Measurements from ENCODE around the gene SGCD.

The SGCD gene

DNA sequence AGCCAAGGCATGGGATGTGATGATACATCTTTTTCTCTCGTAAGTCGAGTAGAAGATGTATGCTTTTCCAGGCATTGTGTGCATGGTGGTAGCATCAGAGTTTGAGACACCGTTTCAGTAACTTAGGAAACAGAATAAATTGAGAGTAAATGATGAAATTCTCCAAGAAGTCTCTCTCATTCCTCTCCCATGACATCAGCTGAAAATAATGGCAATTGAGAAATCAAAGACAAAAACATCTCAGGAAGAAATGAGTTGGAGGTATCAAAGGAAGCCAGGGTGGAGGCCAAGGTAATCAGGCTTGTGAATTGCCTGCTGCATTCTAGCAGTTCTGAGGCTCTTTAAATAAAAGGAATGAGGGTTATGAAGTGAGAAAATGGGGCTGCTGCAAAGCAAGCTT lies 53.9 kb downstream of the SGCD start:
- TF ChIP-seq FOXA1 (IDR thresholded peaks at IDR 0.05) (no peak), L3MBTL2 (conservative IDR thresholded peaks at IDR 0.05) (no peak), CTBP1 (IDR thresholded peaks at IDR 0.05; ENCODE audit: borderline replicate concordance) (no peak), FOXK2 (IDR thresholded peaks at IDR 0.05) (no peak), NFRKB (IDR thresholded peaks at IDR 0.05) (no peak), LEF1 (IDR thresholded peaks at IDR 0.05; ENCODE audit: borderline replicate concordance) (no peak), FOXM1 (IDR thresholded peaks at IDR 0.05; ENCODE audit: borderline replicate concordance) (no peak), SUZ12 (IDR thresholded peaks at IDR 0.05) (no peak), PKNOX1 (IDR thresholded peaks at IDR 0.05) (no peak), TARDBP (IDR thresholded peaks at IDR 0.05) (no peak), HDGF (IDR thresholded peaks at IDR 0.05; ENCODE audit: borderline replicate concordance) (no peak), SP1 (IDR thresholded peaks at IDR 0.05) (no peak), ZNF384 (IDR thresholded peaks at IDR 0.05) (no peak), ELF4 (IDR thresholded peaks at IDR 0.05) (no peak), ARNT (IDR thresholded peaks at IDR 0.05) (no peak), BHLHE40 (IDR thresholded peaks at IDR 0.05; ENCODE audit: borderline replicate concordance) (no peak)
- DNase-seq (ENCODE audit: extremely low spot score) = no peak
- ChIA-PET POLR2A (no interaction called here), CTCF (no interaction called here)

DNA sequence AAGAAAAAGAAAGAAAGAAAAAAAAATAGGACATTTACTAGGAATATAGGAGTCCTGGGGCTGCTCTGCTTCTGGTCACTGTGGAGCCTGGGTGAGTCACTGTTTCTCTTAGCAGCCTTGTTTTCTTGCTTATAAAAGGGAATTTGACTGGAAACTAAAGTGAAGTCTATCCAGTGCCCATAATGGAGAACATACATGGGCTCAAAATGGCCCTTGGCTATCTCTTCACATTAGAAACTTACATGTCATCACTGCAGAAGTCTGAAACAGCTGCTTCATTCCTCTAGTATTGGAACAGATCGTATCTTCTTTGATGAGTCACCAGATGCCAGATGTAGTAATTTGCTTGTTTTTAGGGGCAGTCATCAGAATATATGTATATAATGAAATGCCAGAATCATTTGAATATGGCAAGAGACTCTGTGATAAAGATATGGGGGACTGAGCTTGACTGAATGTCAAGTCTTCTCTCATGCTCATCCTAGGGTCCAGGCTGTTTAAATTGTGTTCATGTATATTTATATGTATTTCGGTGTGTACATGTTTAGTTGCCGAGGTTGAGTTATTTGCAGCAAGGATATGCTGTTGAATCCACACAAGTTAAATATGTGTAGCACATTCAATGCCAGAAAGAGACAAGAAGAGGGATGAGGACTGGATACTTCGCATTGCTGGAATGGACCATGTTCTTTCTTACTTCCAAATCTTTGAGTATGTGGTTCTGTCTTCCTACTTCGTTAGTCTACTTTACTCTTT lies 56.7 kb downstream of the SGCD start:
- ChIA-PET POLR2A (no interaction called here), CTCF (no interaction called here)
- DNase-seq (ENCODE audit: extremely low spot score) = no peak
- TF ChIP-seq SUZ12 (IDR thresholded peaks at IDR 0.05) (no peak), NFRKB (IDR thresholded peaks at IDR 0.05) (no peak), FOXA1 (IDR thresholded peaks at IDR 0.05) (no peak), TARDBP (IDR thresholded peaks at IDR 0.05) (no peak), FOXM1 (IDR thresholded peaks at IDR 0.05; ENCODE audit: borderline replicate concordance) (no peak), LEF1 (IDR thresholded peaks at IDR 0.05; ENCODE audit: borderline replicate concordance) (no peak), ELF4 (IDR thresholded peaks at IDR 0.05) (no peak), FOXK2 (IDR thresholded peaks at IDR 0.05) (no peak), PKNOX1 (IDR thresholded peaks at IDR 0.05) (no peak)

GRCh38 chr5:156385416-156385815 lies 58.5 kb downstream of the SGCD start:
- no peak for DNase-seq (ENCODE audit: extremely low spot score)
- ChIA-PET CTCF (no interaction called here), POLR2A (no interaction called here)
- TF ChIP-seq BHLHE40 (IDR thresholded peaks at IDR 0.05; ENCODE audit: borderline replicate concordance) = no peak

DNA sequence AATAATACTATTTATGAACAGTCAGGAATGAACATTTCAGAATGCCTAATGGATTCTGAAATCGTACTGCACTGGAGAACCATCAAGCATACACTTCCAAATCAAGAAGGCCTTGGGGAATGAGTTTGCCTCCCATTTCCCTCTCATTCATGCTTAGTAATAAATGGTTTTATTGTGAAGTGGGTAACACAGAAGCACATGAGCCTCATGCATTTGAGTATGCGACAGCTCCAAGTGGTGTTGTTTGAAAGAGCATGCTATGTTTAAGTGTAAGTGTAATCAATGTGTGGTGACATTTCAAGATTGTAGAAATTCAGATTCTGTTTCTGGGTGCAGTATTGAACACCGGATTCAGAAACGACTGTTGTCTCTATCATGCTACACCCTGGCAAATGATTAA lies 60.0 kb downstream of the SGCD start:
- TF ChIP-seq FOXM1 (IDR thresholded peaks at IDR 0.05; ENCODE audit: borderline replicate concordance) (no peak), PKNOX1 (IDR thresholded peaks at IDR 0.05) (no peak), L3MBTL2 (conservative IDR thresholded peaks at IDR 0.05) (no peak), SUZ12 (IDR thresholded peaks at IDR 0.05) (no peak), NFRKB (IDR thresholded peaks at IDR 0.05) (no peak), TARDBP (IDR thresholded peaks at IDR 0.05) (no peak), FOXK2 (IDR thresholded peaks at IDR 0.05) (no peak), LEF1 (IDR thresholded peaks at IDR 0.05; ENCODE audit: borderline replicate concordance) (no peak), CTBP1 (IDR thresholded peaks at IDR 0.05; ENCODE audit: borderline replicate concordance) (no peak), FOXA1 (IDR thresholded peaks at IDR 0.05) (no peak), ELF4 (IDR thresholded peaks at IDR 0.05) (no peak)
- ChIA-PET POLR2A (no interaction called here), CTCF (no interaction called here)
- no peak for DNase-seq (ENCODE audit: extremely low spot score)

- POLR2A ChIA-PET = no interaction called here
- TF ChIP-seq BHLHE40 (IDR thresholded peaks at IDR 0.05; ENCODE audit: borderline replicate concordance) (no peak), LEF1 (IDR thresholded peaks at IDR 0.05; ENCODE audit: borderline replicate concordance) (no peak), SP1 (IDR thresholded peaks at IDR 0.05) (no peak), PKNOX1 (IDR thresholded peaks at IDR 0.05) (no peak), ARNT (IDR thresholded peaks at IDR 0.05) (no peak), FOXK2 (IDR thresholded peaks at IDR 0.05) (no peak), CTBP1 (IDR thresholded peaks at IDR 0.05; ENCODE audit: borderline replicate concordance) (no peak), L3MBTL2 (conservative IDR thresholded peaks at IDR 0.05) (no peak)
- DNase-seq (ENCODE audit: extremely low spot score) = no peak
- CTCF ChIA-PET = no interaction called here
These were observed 60.4 kb downstream of the SGCD start for GRCh38 chr5:156387391-156387790.

GRCh38 chr5:156388233-156388632 lies 61.3 kb downstream of the SGCD start:
- TF ChIP-seq HDGF (IDR thresholded peaks at IDR 0.05; ENCODE audit: borderline replicate concordance) = no peak
- no peak for TF ChIP-seq LEF1 (IDR thresholded peaks at IDR 0.05; ENCODE audit: borderline replicate concordance)
- TF ChIP-seq ELF4 (IDR thresholded peaks at IDR 0.05) = no peak
- no peak for TF ChIP-seq FOXK2 (IDR thresholded peaks at IDR 0.05)
- TF ChIP-seq CTBP1 (IDR thresholded peaks at IDR 0.05; ENCODE audit: borderline replicate concordance) = no peak
- no peak for TF ChIP-seq ARNT (IDR thresholded peaks at IDR 0.05)
- TF ChIP-seq TARDBP (IDR thresholded peaks at IDR 0.05) = no peak
- TF ChIP-seq ZNF384 (IDR thresholded peaks at IDR 0.05) = no peak
- TF ChIP-seq FOXM1 (IDR thresholded peaks at IDR 0.05; ENCODE audit: borderline replicate concordance) = no peak
- DNase-seq (ENCODE audit: extremely low spot score) = no peak
- POLR2A ChIA-PET = no interaction called here
- CTCF ChIA-PET = no interaction called here

Measured in HEK293T (cell line).